Left forelimb (tissue), 1 donor: ENCODE results near the gene RAP1GDS1.

ENCODE experiments used
- DNase-seq: peaks from one replicate; pipeline ENCODE4 v3.0.0-alpha.2; 2018; ENCODE audit warnings: low spot score

Gene RAP1GDS1

DNA sequence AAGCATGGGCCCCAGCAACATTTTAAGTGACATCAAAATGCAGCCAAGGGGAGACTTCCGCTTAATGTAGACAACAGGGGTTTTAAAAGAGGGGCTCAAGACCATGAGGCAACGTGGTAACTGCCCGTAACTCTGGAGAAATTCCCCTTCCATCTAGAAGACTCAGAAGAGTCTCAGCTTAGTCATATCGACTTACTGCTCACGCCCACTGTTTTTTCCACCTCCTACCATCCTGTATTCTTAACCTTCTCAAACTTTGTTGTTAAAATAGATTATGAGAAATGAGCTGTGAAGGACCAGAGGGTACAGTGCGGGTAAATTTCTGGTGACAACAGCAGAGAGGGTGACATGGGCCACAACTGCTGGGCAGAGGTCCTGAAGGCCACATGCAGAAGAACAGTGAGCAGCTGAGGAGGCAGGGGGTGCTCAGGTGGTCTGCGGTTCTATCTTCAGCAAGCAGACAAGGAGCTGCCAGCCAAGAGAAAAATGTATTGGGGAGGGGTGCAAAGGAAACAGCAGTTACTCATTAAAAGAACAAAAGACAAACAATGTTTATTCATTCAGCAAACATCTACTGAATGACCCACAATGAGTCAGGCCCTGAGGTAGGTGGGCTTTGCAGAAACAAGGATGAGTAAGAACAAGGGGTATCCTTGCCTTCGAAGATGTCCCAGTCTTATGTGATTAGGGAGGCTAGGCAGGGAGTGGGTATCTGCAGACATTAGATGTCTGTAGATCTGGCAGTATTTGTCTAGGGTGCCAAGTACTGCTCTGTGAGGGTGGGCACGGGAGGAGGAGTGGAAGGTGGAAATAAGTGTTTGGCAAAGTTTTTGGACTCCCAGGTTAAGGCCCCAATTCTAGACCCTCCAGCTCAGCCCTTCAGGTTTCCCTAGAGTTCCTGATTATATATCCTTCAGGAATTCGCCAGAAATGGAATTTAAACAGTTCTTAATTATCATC, 221.9 kb downstream of the RAP1GDS1 start:
- no peak for DNase-seq

DNA sequence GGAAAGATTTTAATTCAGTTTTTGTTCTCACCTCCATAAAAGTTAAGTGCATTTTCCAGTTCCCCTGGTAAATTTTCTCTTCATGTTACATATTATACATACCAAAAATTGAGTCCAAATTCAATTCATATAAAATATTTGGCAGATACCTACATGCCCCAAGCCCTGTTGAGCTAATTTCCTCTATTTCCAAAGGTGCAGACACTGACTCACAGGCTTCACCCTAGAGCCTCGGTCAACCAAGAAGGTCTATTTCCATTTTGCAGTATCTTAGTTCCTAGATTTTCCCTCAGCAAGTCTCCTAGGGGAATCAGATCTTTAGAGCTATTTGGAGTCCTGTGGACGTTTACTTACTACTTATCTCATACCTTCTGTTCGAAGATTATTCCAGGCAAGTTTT, 222.8 kb downstream of the RAP1GDS1 start:
- DNase-seq: no peak

DNA sequence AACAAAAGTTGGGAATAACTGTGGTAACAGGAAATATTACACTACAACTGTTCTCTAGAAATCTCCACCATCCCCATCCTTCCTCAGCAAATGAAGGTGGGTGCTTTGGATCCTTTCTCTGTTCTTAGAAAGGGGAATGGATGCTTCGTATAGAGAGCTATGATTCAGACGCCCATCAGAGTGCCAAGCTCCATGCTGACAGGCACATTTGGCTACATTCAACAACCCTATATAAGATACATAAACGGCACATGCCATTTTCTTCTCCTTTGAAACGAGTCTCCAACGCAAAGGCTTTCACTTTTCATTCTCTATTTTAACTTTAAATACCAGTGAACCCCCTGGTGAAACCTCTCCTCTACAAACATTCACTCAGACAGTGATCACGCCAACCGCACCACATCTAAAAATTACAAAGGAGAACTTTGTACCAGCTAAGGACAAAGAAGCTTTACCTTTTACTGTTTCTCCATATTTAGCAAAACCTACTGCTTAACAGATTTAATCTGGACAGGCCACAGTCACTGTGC, 224.7 kb downstream of the RAP1GDS1 start:
- no peak for DNase-seq

DNA sequence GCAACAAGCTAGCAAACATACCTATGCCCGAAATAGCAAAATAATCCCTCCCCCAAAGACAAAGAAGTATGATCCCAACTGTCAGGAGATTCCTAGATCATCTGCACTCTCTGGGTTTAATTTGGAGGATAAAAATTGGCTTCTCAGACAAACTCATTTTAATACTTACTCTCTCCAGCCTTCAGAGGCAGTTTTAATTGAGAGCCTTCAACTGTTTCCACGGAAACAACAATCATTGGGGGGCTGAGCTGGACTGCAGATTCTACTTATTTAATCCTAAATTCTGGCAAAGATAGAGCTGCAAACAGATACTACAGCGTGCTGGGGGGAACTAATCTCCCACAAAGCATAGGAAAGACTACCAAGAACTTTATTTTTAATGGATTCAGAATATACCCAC, 229.1 kb downstream of the RAP1GDS1 start:
- DNase-seq: no peak

DNA sequence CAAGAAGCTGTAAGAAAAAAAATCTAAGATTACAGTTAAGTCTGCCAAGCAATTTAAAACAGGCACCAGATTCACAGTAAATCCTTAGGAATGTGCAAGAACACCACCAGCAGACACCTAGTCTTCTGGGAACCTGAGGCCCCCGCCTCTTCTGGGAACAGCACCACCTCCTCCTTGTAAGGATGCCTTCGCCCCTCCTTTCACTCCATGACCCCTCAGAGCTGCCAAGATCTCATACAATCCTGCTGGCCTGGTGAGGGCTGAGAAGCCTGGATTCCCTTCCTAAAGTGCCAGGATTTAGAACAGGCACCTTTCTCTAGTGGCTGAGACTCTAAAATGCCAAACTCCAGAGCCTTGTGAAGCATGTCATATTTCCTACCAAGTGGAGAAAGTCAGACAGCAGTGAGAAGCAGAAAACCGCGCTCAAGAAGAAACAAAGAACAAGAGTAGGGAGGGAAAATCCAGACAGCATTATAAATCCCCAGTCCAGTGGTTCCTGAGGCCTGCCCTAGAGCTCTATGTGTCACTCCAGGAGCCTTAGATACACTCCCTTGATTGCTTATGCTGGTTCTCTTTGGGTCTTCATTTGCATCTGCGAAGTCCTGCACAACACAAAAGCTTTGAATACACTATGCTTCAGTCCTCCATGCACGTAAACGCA, 230.8 kb downstream of the RAP1GDS1 start:
- no peak for DNase-seq

DNA sequence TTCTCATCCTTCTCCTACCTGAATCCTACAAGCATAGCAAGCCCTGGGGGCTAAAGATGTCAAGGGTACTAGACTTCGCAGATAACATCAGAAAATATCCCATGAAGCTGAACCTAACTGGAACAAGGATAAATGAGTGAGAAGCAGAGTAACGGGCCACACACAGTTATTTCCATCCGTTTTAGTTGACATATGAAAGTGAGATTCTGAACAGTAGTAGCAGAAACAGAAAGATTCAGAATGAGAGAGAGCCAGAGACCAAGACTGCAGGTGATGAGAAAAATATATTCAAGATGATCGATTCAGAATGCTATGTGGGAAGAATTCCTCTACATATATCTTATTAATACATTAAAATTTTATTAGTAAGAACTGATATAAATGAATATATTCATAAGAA, 232.1 kb downstream of the RAP1GDS1 start:
- DNase-seq: no peak
